Activated T-cell treated with anti-CD3 and anti-CD28 coated beads, Interleukin-2, amount 50 U/mL, for 72 hours (primary cell): Measurements from ENCODE around the gene UBASH3A. TPM values are rescaled to one million over a fixed set of nuclear protein-coding genes. Genes with fewer than 3 reads are reported as not detected.
"Not testable (repeated sequence)": the region's sequence is repeated elsewhere in the genome, so short reads cannot be mapped to it uniquely, and the experiment has no call there.

ENCODE experiments used
- ATAC-seq, 2 donors: fragments of 150-1000 bp; cut with Tn5 transposase; replicated peaks in 1 of 2; 2 replicates each; pipeline ENCODE4 v1.10.0; 2021; ENCODE audit warnings: moderate library complexity in 2 of 2, mild to moderate bottlenecking in 1 of 2
- DNase-seq, 2 donors: peaks; one replicate each; pipeline ENCODE4 v3.0.0; 2021 to 2022; ENCODE audit warnings: mixed read lengths in 1 of 2
- H3K27ac Mint-ChIP-seq: one replicate; pipeline ENCODE4 v1.8.0; 2022; ENCODE audit warnings: mild to moderate bottlenecking, moderate library complexity, mixed read lengths
- H3K27me3 Mint-ChIP-seq: one replicate; pipeline ENCODE4 v1.8.0; 2022; ENCODE audit warnings: low read depth, mixed read lengths
- H3K36me3 Mint-ChIP-seq, 2 donors: one replicate each; pipeline ENCODE4 v1.8.0; 2022; ENCODE audit warnings: mixed read lengths in 2 of 2, mild to moderate bottlenecking in 1 of 2; ENCODE audit not compliant: insufficient read depth in 2 of 2
- H3K4me1 Mint-ChIP-seq: one replicate; pipeline ENCODE4 v1.8.0; 2022; ENCODE audit warnings: low read depth, mixed read lengths
- H3K4me3 Mint-ChIP-seq, 2 donors: one replicate each; pipeline ENCODE4 v1.8.0; 2022; ENCODE audit warnings: mild to moderate bottlenecking in 2 of 2, mixed read lengths in 2 of 2, moderate library complexity in 2 of 2
- H3K9me3 Mint-ChIP-seq, 2 donors: one replicate each; pipeline ENCODE4 v1.8.0; 2022; ENCODE audit warnings: mixed read lengths in 2 of 2
- total RNA-seq, 2 donors: library from RNA; stranded (reverse); gene quantifications; one replicate each; pipeline ENCODE4 v1.2.3, GENCODE V29; 2022

UBASH3A gene
- total RNA-seq, 2 donors from 2014 or later: 54.5 to 57.4 TPM

GRCh38 chr21:42397746-42398394 is 5.8 kb upstream of the UBASH3A start:
- peaks cover 94% of the 10 kb centered on the region for H3K4me1 Mint-ChIP-seq
- H3K36me3 Mint-ChIP-seq: peaks cover 7 to 18% of the 10 kb centered on the region in 2 donors
- no peaks in the 10 kb centered on the region for H3K27me3 Mint-ChIP-seq
- H3K4me3 Mint-ChIP-seq: peak overlapping the region; percentile 56 to 69
- peaks cover 0 to 7% of the 10 kb centered on the region in 2 donors for H3K9me3 Mint-ChIP-seq
- peak overlapping the region; percentile 83 for H3K27ac Mint-ChIP-seq
- peak in 1 of 2 donors; percentile 37 for DNase-seq
- ATAC-seq: peak; percentile 18 to 30

GRCh38 chr21:42398436-42399028 is 5.2 kb upstream of the UBASH3A start:
- DNase-seq (no peak), ATAC-seq (no peak)
- Mint-ChIP-seq H3K9me3 (peaks cover 0 to 7% of the 10 kb centered on the region in 2 donors), H3K4me3 (peak overlapping the region; percentile 56 to 69), H3K4me1 (peaks cover 91% of the 10 kb centered on the region), H3K27me3 (no peaks in the 10 kb centered on the region), H3K36me3 (peaks cover 7 to 16% of the 10 kb centered on the region in 2 donors), H3K27ac (peak overlapping the region; percentile 83)

DNA sequence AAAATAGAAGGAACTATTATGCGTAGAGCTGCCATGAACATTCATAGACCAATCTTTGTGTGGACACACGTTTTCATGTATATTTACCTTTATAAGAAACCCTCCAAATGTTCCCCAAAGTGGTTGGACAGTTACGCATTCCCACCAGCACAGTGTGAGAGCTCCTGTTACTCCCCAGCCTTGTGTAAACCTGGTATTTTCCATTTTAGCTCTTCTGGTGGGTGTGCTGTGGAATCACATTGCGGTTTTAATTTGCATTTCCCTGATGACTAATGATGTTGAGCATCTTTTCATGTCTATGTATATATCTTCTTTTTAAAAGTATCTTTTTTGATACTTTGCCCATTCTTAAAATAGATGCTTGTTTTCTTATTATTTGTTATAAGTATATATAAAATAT is 3.2 kb upstream of the UBASH3A start:
- peaks cover 77% of the 10 kb centered on the region for H3K4me1 Mint-ChIP-seq
- H3K36me3 Mint-ChIP-seq: peaks cover 11 to 16% of the 10 kb centered on the region in 2 donors
- H3K9me3 Mint-ChIP-seq: peaks cover 0 to 7% of the 10 kb centered on the region in 2 donors
- DNase-seq (no peak), ATAC-seq (peak; percentile 51 to 53)
- no peaks in the 10 kb centered on the region for H3K27me3 Mint-ChIP-seq
- H3K4me3 Mint-ChIP-seq: peak overlapping the region; percentile 46 to 76
- peak overlapping the region; percentile 51 for H3K27ac Mint-ChIP-seq

- H3K27me3 Mint-ChIP-seq: no peaks in the 10 kb centered on the region
- H3K36me3 Mint-ChIP-seq: peaks cover 13 to 18% of the 10 kb centered on the region in 2 donors
- H3K9me3 Mint-ChIP-seq: peaks cover 0 to 7% of the 10 kb centered on the region in 2 donors
- ATAC-seq: no peak
- peak overlapping the region; percentile 67 to 92 for H3K4me3 Mint-ChIP-seq
- DNase-seq: no peak
- peak overlapping the region; percentile 95 for H3K27ac Mint-ChIP-seq
- peaks cover 71% of the 10 kb centered on the region for H3K4me1 Mint-ChIP-seq
Observed at GRCh38 chr21:42401154-42401553, 2.5 kb upstream of the UBASH3A start.

DNA sequence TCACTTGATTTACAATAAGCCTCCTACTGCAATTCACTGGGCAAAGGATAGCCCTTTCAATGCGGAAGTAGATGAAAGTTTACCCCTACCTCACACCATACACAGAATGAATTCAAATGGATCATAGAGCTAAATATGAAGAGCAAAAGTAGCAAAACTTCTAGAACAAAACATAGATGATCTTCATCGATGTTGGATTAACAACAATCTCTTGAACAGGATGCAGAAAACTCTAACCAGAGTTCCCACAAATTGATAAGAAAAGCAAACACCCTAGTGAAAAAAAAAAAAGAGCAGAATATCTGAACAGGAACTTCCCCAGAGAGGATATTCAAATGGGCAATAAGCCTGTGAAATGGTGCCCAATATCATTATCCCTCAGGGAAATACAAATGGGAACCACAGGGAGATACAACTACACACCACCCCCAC is 1.9 kb upstream of the UBASH3A start:
- Mint-ChIP-seq H3K36me3 (peaks cover 18 to 24% of the 10 kb centered on the region in 2 donors), H3K27me3 (no peaks in the 10 kb centered on the region), H3K4me1 (peaks cover 73% of the 10 kb centered on the region), H3K9me3 (peaks cover 0 to 7% of the 10 kb centered on the region in 2 donors), H3K4me3 (peak overlapping the region; percentile 67 to 92), H3K27ac (peak overlapping the region; percentile 95)
- ATAC-seq (no peak), DNase-seq (no peak)

DNA sequence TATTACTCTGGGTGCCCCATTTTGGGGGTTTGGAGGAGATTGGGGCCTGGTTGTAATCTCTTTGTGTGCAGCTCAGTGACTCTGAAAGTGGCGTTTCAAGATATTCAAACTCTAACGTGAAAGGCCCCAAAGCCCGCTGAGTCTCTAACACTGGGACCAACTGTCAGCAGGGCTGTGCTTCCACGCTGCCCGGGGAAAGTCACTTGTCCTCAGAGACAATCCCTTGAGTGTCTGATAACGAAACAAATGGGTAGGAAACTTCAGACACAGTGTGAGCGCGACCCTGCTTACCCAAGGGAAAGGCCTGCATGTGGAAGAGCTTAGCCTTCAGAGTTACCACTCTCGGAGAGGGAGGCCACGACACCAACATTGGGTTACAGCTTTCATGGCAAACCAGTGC is 837 bp downstream of the UBASH3A start:
- peaks cover 0 to 7% of the 10 kb centered on the region in 2 donors for H3K9me3 Mint-ChIP-seq
- H3K36me3 Mint-ChIP-seq: peaks cover 18 to 33% of the 10 kb centered on the region in 2 donors
- peak overlapping the region; percentile 99 for H3K27ac Mint-ChIP-seq
- peak overlapping the region; percentile 90 to 93 for H3K4me3 Mint-ChIP-seq
- H3K4me1 Mint-ChIP-seq: peaks cover 71% of the 10 kb centered on the region
- H3K27me3 Mint-ChIP-seq: no peaks in the 10 kb centered on the region
- peak; percentile 12 to 17 for ATAC-seq
- no peak for DNase-seq

GRCh38 chr21:42405064-42406013 is 1.6 kb downstream of the UBASH3A start:
- DNase-seq: no peak
- peak; percentile 25 to 36 for ATAC-seq
- Mint-ChIP-seq H3K4me1 (peaks cover 68% of the 10 kb centered on the region), H3K27ac (peak overlapping the region; percentile 99), H3K9me3 (peaks cover 0 to 7% of the 10 kb centered on the region in 2 donors), H3K4me3 (peak overlapping the region; percentile 90 to 93), H3K27me3 (no peaks in the 10 kb centered on the region), H3K36me3 (peaks cover 21 to 38% of the 10 kb centered on the region in 2 donors)

DNA sequence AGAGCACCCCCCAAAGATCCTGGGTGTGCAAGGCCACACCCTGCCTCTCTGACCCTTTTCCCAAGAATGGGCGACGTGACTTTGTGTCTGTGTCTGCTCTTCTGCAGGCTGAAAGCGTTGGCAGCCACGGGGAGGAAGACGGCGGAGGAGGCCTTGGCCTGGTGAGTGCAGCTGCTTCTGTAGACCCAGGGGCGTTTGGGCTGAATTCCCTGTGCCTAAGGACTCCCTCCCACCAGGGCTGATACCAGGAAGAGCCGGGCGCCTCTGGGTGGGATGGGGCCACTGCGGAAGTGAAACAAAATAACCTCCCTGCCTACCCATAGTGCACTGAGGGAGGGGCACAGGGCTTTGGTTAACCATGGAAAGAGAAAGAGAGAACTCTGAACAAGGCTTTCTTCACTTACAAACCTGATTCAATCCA is 2.5 kb downstream of the UBASH3A start:
- no peaks in the 10 kb centered on the region for H3K27me3 Mint-ChIP-seq
- H3K4me3 Mint-ChIP-seq: peak overlapping the region; percentile 90 to 93
- ATAC-seq (peak; percentile 67 to 72), DNase-seq (peak; percentile 64 to 71)
- peaks cover 0 to 7% of the 10 kb centered on the region in 2 donors for H3K9me3 Mint-ChIP-seq
- peaks cover 21 to 38% of the 10 kb centered on the region in 2 donors for H3K36me3 Mint-ChIP-seq
- peak overlapping the region; percentile 99 for H3K27ac Mint-ChIP-seq
- peaks cover 59% of the 10 kb centered on the region for H3K4me1 Mint-ChIP-seq

GRCh38 chr21:42406866-42407265 is 3.2 kb downstream of the UBASH3A start:
- DNase-seq: no peak
- H3K4me1 Mint-ChIP-seq: peaks cover 52% of the 10 kb centered on the region

GRCh38 chr21:42407476-42407875 is 3.8 kb downstream of the UBASH3A start:
- ATAC-seq (no peak), DNase-seq (no peak)
- Mint-ChIP-seq H3K4me3 (peak overlapping the region; percentile 90 to 93), H3K27me3 (no peaks in the 10 kb centered on the region), H3K36me3 (peaks cover 14 to 33% of the 10 kb centered on the region in 2 donors), H3K9me3 (no peaks in the 10 kb centered on the region), H3K4me1 (peaks cover 49% of the 10 kb centered on the region), H3K27ac (peak overlapping the region; percentile 99)

More at GRCh38 chr21:42406866-42407265, 3.2 kb downstream of the UBASH3A start:
- ATAC-seq: no peak
- Mint-ChIP-seq H3K9me3 (peaks cover 0 to 2% of the 10 kb centered on the region in 2 donors), H3K36me3 (peaks cover 16 to 33% of the 10 kb centered on the region in 2 donors), H3K27me3 (no peaks in the 10 kb centered on the region), H3K27ac (peak overlapping the region; percentile 99), H3K4me3 (peak overlapping the region; percentile 90 to 93)

- H3K27ac Mint-ChIP-seq: not testable (repeated sequence)
- H3K4me1 Mint-ChIP-seq: peaks cover 51% of the 10 kb centered on the region
Observed at GRCh38 chr21:42408718-42409117, 5.0 kb downstream of the UBASH3A start.

GRCh38 chr21:42409366-42409765 is 5.7 kb downstream of the UBASH3A start:
- Mint-ChIP-seq H3K9me3 (no peaks in the 10 kb centered on the region), H3K4me3 (peak overlapping the region; percentile 8 to 47), H3K4me1 (peaks cover 57% of the 10 kb centered on the region), H3K27ac (no peak overlapping the region), H3K27me3 (no peaks in the 10 kb centered on the region), H3K36me3 (peaks cover 17 to 40% of the 10 kb centered on the region in 2 donors)
- DNase-seq (no peak), ATAC-seq (no peak)

More at GRCh38 chr21:42408718-42409117, 5.0 kb downstream of the UBASH3A start:
- H3K9me3 Mint-ChIP-seq, ATAC-seq, DNase-seq, H3K27me3 Mint-ChIP-seq: not testable (repeated sequence)
- Mint-ChIP-seq H3K36me3 (peaks cover 17 to 35% of the 10 kb centered on the region in 2 donors), H3K4me3 (peak overlapping the region in 1 of 2 donors; percentile 90)
